A673 (cell line): ENCODE results near the gene EVI5L.

Experiments used
- EZH2 ChIP-seq: fragments of 200-600 bp; sonication (generic); IDR thresholded peaks from 2 replicates; pipeline ENCODE4 v1.6.1; 2017; ENCODE audit warnings: borderline replicate concordance, low read depth, mild to moderate bottlenecking, mixed read lengths, antibody characterized with exemption, low read length; ENCODE audit not compliant: poor library complexity, severe bottlenecking
- TF ChIP-seq, protein P1 (sequence below): fragments of 300-800, 200-600 bp; sonication (generic); conservative IDR thresholded peaks from 2 replicates; pipeline ENCODE4 v1.5.1; 2017; ENCODE audit warnings: low read depth, mild to moderate bottlenecking, antibody characterized with exemption, low read length, moderate library complexity, mixed read lengths

DNA sequence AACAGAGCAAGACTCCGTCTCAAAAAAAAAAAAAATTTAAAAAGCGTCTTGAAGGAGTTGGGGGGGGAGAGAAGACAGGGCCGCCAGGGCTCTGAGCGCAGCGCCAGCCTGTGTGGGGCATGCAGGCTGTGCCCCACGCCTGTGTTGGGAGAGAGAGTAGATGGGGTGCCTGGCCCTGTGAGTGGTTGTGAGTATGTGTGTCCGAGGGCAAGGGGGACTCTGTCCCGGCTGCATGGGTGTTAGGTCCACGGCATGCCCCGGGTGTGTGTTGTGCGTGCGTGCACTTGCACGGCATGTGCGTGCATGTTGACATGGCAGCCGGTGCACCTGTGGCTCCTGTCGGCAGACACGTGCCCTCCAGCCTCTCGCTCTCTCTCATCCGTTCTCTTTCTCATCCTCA lies 77.1 kb downstream of the EVI5L start:
- TF ChIP-seq, protein P1, sequence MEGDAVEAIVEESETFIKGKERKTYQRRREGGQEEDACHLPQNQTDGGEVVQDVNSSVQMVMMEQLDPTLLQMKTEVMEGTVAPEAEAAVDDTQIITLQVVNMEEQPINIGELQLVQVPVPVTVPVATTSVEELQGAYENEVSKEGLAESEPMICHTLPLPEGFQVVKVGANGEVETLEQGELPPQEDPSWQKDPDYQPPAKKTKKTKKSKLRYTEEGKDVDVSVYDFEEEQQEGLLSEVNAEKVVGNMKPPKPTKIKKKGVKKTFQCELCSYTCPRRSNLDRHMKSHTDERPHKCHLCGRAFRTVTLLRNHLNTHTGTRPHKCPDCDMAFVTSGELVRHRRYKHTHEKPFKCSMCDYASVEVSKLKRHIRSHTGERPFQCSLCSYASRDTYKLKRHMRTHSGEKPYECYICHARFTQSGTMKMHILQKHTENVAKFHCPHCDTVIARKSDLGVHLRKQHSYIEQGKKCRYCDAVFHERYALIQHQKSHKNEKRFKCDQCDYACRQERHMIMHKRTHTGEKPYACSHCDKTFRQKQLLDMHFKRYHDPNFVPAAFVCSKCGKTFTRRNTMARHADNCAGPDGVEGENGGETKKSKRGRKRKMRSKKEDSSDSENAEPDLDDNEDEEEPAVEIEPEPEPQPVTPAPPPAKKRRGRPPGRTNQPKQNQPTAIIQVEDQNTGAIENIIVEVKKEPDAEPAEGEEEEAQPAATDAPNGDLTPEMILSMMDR = no peak
- TF ChIP-seq EZH2 = no peak
